ENCODE results near the gene STEAP1B. TPM values are rescaled to one million over a fixed set of nuclear protein-coding genes. Genes with fewer than 3 reads are reported as not detected.

The STEAP1B gene
- total RNA-seq, 1 donor: 31.8 TPM

DNA sequence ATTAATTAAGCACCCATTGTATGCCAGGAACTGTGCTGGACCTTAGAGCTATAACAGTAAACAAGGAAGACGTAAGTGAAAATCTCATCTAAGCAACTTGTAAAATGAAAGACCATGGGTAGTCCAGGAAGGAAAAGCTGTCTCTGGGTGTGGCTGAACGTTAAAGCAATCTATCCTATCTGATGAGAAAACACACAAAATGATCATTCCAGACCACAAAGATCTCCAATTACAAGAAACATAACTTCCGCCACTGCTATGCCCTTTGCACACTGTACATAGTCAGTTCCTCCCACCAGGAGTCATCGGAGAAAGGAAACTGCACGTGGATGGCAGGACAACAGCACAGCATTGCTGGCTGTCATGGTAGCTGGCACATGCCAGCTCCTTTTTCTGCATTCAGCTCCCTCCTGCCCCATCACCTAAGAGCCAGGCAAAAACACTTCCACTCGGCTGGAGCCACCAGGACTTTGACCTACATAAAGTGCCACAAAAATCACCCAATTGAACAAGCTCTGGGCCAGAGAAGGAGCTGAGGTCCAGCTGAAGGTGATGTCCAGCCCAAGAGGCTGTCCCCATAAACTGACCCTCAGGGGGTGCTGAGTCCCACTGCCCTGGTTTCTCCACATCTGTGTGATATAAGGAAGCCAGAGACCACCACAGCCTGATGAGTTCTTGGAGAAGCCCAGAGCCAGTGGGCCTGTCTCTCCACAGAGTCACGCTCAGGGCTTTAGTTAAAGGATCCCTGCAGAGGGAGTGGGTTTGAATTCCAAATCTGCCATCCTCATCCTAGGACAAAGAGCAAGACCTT lies 56.4 kb downstream of the STEAP1B start:
- Histone ChIP-seq H2AFZ (ENCODE audit: low read length) (no peak overlapping the region), H3K36me3 (ENCODE audit: insufficient read depth, low read length) (no peaks in the 10 kb centered on the region), H3K27ac (ENCODE audit: low read depth, low read length) (no peak overlapping the region), H3K79me2 (ENCODE audit: insufficient read depth, low read length) (peaks cover 14% of the 10 kb centered on the region), H3K27me3 (ENCODE audit: insufficient read depth, low read length) (no peaks in the 10 kb centered on the region), H3K4me1 (ENCODE audit: insufficient read depth, low read length) (peaks cover 7% of the 10 kb centered on the region), H4K20me1 (ENCODE audit: insufficient read depth, low read length) (no peaks in the 10 kb centered on the region), H3K9me3 (ENCODE audit: low read depth, low read length) (no peaks in the 10 kb centered on the region), H3K4me2 (ENCODE audit: insufficient read depth, low read length) (no peak overlapping the region), H3K4me3 (ENCODE audit: insufficient read depth, low read length) (no peak overlapping the region)
- TF ChIP-seq, protein P1, sequence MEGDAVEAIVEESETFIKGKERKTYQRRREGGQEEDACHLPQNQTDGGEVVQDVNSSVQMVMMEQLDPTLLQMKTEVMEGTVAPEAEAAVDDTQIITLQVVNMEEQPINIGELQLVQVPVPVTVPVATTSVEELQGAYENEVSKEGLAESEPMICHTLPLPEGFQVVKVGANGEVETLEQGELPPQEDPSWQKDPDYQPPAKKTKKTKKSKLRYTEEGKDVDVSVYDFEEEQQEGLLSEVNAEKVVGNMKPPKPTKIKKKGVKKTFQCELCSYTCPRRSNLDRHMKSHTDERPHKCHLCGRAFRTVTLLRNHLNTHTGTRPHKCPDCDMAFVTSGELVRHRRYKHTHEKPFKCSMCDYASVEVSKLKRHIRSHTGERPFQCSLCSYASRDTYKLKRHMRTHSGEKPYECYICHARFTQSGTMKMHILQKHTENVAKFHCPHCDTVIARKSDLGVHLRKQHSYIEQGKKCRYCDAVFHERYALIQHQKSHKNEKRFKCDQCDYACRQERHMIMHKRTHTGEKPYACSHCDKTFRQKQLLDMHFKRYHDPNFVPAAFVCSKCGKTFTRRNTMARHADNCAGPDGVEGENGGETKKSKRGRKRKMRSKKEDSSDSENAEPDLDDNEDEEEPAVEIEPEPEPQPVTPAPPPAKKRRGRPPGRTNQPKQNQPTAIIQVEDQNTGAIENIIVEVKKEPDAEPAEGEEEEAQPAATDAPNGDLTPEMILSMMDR (IDR thresholded peaks at IDR 0.05; ENCODE audit: extremely low read depth, low read depth, low read length): no peak
- DNase-seq (ENCODE audit: insufficient read length, low spot score, missing footprints): peak; percentile 50

DNA sequence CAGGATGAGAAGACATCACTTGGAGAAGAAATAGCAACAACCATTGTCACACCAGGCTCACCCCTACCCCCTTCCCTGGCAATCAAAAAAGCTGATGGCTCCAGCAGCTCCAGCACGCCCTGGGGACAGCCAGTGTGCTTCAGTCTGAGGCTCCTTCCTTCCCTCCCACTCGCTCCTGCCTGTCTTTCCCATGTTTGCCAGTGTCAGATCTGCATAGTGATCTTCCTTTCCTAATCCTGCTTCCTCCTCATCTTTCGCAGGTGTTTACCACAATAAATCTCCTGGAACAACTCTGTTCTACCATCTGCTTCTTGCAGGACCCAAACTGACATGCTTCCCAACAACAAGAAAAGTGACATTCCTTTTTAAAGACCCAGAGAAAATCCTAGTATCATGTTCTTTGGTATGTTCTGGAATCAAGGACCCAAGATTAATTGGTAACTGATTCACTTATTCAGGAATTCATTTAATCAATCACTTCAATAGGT lies 57.1 kb downstream of the STEAP1B start:
- Histone ChIP-seq H2AFZ (ENCODE audit: low read length) (no peak overlapping the region), H3K4me1 (ENCODE audit: insufficient read depth, low read length) (peaks cover 7% of the 10 kb centered on the region)

DNA sequence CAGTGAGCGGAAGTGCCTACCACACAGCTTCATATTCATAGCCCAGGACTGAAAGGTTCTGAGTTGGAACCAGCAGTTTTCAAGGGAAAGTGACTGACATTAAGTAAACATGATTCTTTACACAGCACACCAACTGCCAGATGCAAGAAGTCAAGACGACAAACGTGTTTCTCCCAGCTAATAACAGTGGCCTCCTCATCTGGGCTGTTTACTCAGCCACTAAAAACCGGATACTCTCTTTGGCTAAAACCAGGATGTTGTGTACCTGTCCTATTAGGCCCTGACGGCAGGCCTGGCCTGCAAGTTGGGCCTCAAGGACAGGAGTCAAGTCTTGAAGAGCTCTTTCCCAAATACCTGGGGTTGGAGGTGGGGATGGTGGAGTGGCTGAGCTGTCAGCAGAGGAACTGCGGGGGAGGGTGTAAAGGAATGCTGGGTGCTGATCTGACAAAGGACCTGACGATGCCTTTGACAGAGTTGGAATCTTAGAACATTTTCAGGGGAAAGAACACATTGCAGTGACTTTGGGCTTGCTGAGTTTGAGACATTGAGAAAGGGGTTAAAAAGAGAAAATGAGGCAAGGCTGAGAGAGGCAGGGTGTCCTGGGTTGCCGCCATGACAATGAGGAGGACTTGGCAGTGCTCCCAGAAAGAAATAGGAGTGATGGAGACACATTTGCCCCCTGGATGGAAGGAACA lies 57.7 kb downstream of the STEAP1B start:
- Histone ChIP-seq H3K4me3 (ENCODE audit: insufficient read depth, low read length) (no peak overlapping the region), H2AFZ (ENCODE audit: low read length) (no peak overlapping the region), H3K27me3 (ENCODE audit: insufficient read depth, low read length) (no peaks in the 10 kb centered on the region), H3K27ac (ENCODE audit: low read depth, low read length) (no peak overlapping the region), H3K4me2 (ENCODE audit: insufficient read depth, low read length) (no peak overlapping the region), H3K9me3 (ENCODE audit: low read depth, low read length) (no peaks in the 10 kb centered on the region), H3K79me2 (ENCODE audit: insufficient read depth, low read length) (peaks cover 13% of the 10 kb centered on the region), H4K20me1 (ENCODE audit: insufficient read depth, low read length) (no peaks in the 10 kb centered on the region), H3K36me3 (ENCODE audit: insufficient read depth, low read length) (no peaks in the 10 kb centered on the region), H3K4me1 (ENCODE audit: insufficient read depth, low read length) (peaks cover 7% of the 10 kb centered on the region)
- TF ChIP-seq, protein P1 (IDR thresholded peaks at IDR 0.05; ENCODE audit: extremely low read depth, low read depth, low read length): no peak
- DNase-seq (ENCODE audit: insufficient read length, low spot score, missing footprints): no peak

More for the DNA sequence above, 57.1 kb downstream of the STEAP1B start:
- H4K20me1 ChIP-seq (ENCODE audit: insufficient read depth, low read length): no peaks in the 10 kb centered on the region
- no peaks in the 10 kb centered on the region for H3K9me3 ChIP-seq (ENCODE audit: low read depth, low read length)
- no peak overlapping the region for H3K4me3 ChIP-seq (ENCODE audit: insufficient read depth, low read length)
- H3K36me3 ChIP-seq (ENCODE audit: insufficient read depth, low read length): no peaks in the 10 kb centered on the region
- H3K27ac ChIP-seq (ENCODE audit: low read depth, low read length): no peak overlapping the region
- no peak overlapping the region for H3K4me2 ChIP-seq (ENCODE audit: insufficient read depth, low read length)
- no peak for DNase-seq (ENCODE audit: insufficient read length, low spot score, missing footprints)
- peaks cover 13% of the 10 kb centered on the region for H3K79me2 ChIP-seq (ENCODE audit: insufficient read depth, low read length)
- TF ChIP-seq, protein P1 (IDR thresholded peaks at IDR 0.05; ENCODE audit: extremely low read depth, low read depth, low read length): no peak
- H3K27me3 ChIP-seq (ENCODE audit: insufficient read depth, low read length): no peaks in the 10 kb centered on the region

DNA sequence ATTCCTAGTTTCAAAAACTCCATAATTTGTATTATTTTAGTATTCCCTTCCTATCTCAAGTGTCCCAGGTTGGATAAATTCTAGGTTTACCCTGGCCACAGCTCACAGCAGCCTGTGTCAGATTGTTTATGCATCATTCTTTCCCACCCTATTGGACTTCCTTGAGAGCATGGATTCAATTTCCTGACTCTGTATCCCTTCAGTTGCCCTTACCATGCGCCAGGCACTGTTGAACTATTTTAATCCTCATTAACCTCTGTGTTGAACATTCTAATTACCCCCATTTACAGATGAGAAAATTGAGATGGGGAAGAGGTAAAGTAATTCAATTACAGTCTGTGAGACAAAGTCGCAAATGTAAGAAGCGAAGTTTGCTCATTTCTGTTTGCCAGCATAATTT lies 58.8 kb downstream of the STEAP1B start:
- no peak overlapping the region for H3K4me2 ChIP-seq (ENCODE audit: insufficient read depth, low read length)
- no peak for DNase-seq (ENCODE audit: insufficient read length, low spot score, missing footprints)
- H2AFZ ChIP-seq (ENCODE audit: low read length): no peak overlapping the region
- H4K20me1 ChIP-seq (ENCODE audit: insufficient read depth, low read length): no peaks in the 10 kb centered on the region
- H3K4me1 ChIP-seq (ENCODE audit: insufficient read depth, low read length): peaks cover 7% of the 10 kb centered on the region
- no peaks in the 10 kb centered on the region for H3K9me3 ChIP-seq (ENCODE audit: low read depth, low read length)
- H3K79me2 ChIP-seq (ENCODE audit: insufficient read depth, low read length): peaks cover 13% of the 10 kb centered on the region
- TF ChIP-seq, protein P1 (IDR thresholded peaks at IDR 0.05; ENCODE audit: extremely low read depth, low read depth, low read length): no peak
- H3K27ac ChIP-seq (ENCODE audit: low read depth, low read length): no peak overlapping the region
- H3K27me3 ChIP-seq (ENCODE audit: insufficient read depth, low read length): no peaks in the 10 kb centered on the region
- no peaks in the 10 kb centered on the region for H3K36me3 ChIP-seq (ENCODE audit: insufficient read depth, low read length)
- no peak overlapping the region for H3K4me3 ChIP-seq (ENCODE audit: insufficient read depth, low read length)
